Ascending aorta (tissue), 2 donors: ENCODE data around the gene ABCA13. TPM values are rescaled to one million over a fixed set of nuclear protein-coding genes. Genes with fewer than 3 reads are reported as not detected.

Source experiments
- DNase-seq, 2 donors: peaks; one replicate each; pipeline ENCODE4 v3.0.0-alpha.2; 2019; ENCODE audit warnings: low spot score in 2 of 2
- H3K27ac ChIP-seq, 2 donors: fragments of 200-600 bp; sonication (generic); one replicate each; pipeline ENCODE4 v1.5.1; 2016 to 2017; ENCODE audit warnings: mild to moderate bottlenecking in 1 of 2
- H3K27me3 ChIP-seq: fragments of 200-600 bp; sonication (generic); one replicate; pipeline ENCODE4 v1.5.1; 2017
- H3K36me3 ChIP-seq, 2 donors: fragments of 200-600 bp; sonication (generic); one replicate each; pipeline ENCODE4 v1.5.1; 2016
- H3K4me1 ChIP-seq, 2 donors: fragments of 200-600 bp; sonication (generic); one replicate each; pipeline ENCODE4 v1.5.1; 2016 to 2017; ENCODE audit warnings: mild to moderate bottlenecking in 1 of 2
- H3K4me3 ChIP-seq, 2 donors: fragments of 200-600 bp; sonication (generic); one replicate each; pipeline ENCODE4 v1.5.1; 2016 to 2017; ENCODE audit warnings: mild to moderate bottlenecking in 1 of 2
- H3K9me3 ChIP-seq, 2 donors: fragments of 200-600 bp; sonication (generic); one replicate each; pipeline ENCODE4 v1.5.1; 2016
- CTCF ChIP-seq, 3 experiments: fragments of 200-600 bp in 2 of 3; fragments of 450-650 bp in 1 of 3; sonication (generic) in 2 of 3; IDR thresholded peaks; one replicate each; pipeline ENCODE4 v1.5.1; 2016 to 2019; ENCODE audit warnings: antibody characterized with exemption in 3 of 3, mild to moderate bottlenecking in 1 of 3, moderate library complexity in 1 of 3
- intact Hi-C: fragments of 100-400 bp; cut with DNase I; formaldehyde crosslinking; loops from one replicate; pipeline ENCODE4 v1.15.1; 2023
- total RNA-seq: library from RNA; depleted of rRNA; stranded (reverse); fragments of >200 nt; gene quantifications from one replicate; pipeline ENCODE4 v1.1.0, GENCODE V29; 2016

Gene ABCA13
- total RNA-seq, 1 donor from 2014 or later = not detected

DNA sequence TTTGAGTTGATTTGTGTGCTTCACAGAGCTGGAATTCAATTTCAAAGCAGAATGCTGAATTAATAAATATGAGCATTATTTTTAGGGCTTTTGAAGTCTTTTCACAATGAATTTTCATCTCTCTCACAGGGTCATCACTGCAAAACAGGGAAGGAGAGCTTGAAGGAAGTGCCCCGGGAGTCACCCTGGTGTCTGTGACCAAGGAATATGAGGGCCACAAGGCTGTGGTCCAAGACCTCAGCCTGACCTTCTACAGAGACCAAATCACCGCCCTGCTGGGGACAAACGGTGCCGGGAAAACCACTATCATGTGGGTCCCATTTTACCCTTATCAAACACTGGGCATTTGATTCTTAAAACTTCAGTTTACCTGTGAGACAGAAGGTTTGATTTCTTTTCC lies 217.7 kb downstream of the ABCA13 start:
- Histone ChIP-seq H3K9me3 (no peaks in the 10 kb centered on the region), H3K36me3 (no peaks in the 10 kb centered on the region), H3K4me1 (no peaks in the 10 kb centered on the region), H3K27ac (no peak overlapping the region), H3K4me3 (no peak overlapping the region), H3K27me3 (no peaks in the 10 kb centered on the region)
- no peak for DNase-seq
- TF ChIP-seq CTCF (IDR thresholded peaks at IDR 0.05) = no peak
- intact Hi-C loops = no loop called here

GRCh38 chr7:48389977-48390376 lies 218.7 kb downstream of the ABCA13 start:
- no peak for DNase-seq
- Histone ChIP-seq H3K36me3 (no peaks in the 10 kb centered on the region), H3K4me1 (no peaks in the 10 kb centered on the region), H3K27me3 (no peaks in the 10 kb centered on the region), H3K4me3 (no peak overlapping the region), H3K27ac (no peak overlapping the region), H3K9me3 (no peaks in the 10 kb centered on the region)
- intact Hi-C loops = no loop called here
- TF ChIP-seq CTCF (IDR thresholded peaks at IDR 0.05) = no peak

DNA sequence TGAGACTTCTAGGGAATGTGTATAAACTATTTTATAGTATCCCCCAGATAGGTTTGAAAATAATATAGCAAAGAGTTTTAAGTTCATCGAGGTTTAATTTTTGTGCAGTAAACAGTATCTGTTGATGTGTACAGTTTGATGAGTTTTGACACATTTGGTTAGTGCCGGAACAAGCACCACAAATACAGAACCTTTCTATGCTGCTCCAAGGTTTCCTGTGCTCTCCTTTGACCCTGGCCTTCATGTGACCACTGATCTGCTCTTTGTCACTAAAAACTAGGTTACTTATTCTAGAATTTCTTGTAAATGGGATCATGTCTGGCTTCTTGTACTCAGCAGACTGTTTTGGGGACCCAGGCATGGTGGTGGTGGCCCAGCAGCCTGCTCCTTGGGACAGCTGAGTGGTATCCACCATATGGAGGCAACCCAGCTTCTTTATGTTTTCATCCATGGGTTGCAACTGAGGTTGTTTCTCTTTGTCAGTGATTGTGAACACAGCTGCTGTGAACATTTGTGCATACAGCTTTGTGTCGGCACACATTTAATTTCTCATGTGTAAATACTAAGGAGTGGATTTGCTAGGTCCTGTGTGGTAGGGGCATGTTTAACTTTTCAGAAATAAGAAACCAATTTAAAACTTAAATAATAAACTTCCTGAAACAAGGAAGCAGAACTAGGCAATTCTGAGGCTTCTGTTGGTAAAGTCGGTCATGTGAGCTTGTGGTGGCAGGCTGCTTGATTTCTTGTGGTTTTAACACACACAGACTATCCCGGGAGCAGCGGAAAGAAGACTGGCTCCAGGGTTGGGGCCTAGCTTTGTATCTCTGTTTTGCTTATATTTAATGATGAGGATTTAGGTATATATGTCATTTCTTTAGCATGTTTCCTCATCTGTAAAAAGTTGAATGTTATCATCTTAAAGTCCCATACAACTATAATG lies 219.4 kb downstream of the ABCA13 start:
- H3K4me3 ChIP-seq = no peak overlapping the region
- no peak for DNase-seq
- no peak for TF ChIP-seq CTCF (IDR thresholded peaks at IDR 0.05)
- intact Hi-C loops = no loop called here
- no peaks in the 10 kb centered on the region for H3K36me3 ChIP-seq
- no peak overlapping the region for H3K27ac ChIP-seq
- no peaks in the 10 kb centered on the region for H3K27me3 ChIP-seq
- no peaks in the 10 kb centered on the region for H3K4me1 ChIP-seq
- no peaks in the 10 kb centered on the region for H3K9me3 ChIP-seq

- DNase-seq = no peak
- no peak for TF ChIP-seq CTCF (IDR thresholded peaks at IDR 0.05)
- Histone ChIP-seq H3K4me3 (no peak overlapping the region), H3K4me1 (no peaks in the 10 kb centered on the region), H3K36me3 (no peaks in the 10 kb centered on the region), H3K27ac (no peak overlapping the region), H3K27me3 (no peaks in the 10 kb centered on the region), H3K9me3 (no peaks in the 10 kb centered on the region)
- intact Hi-C loops = no loop called here
Measured at GRCh38 chr7:48398191-48398590, 226.9 kb downstream of the ABCA13 start.

GRCh38 chr7:48402721-48403120 lies 231.5 kb downstream of the ABCA13 start:
- H3K27me3 ChIP-seq = no peaks in the 10 kb centered on the region
- DNase-seq = no peak
- TF ChIP-seq CTCF (IDR thresholded peaks at IDR 0.05) = no peak
- no peak overlapping the region for H3K4me3 ChIP-seq
- H3K36me3 ChIP-seq = no peaks in the 10 kb centered on the region
- H3K4me1 ChIP-seq = no peaks in the 10 kb centered on the region
- intact Hi-C loops = no loop called here
- no peaks in the 10 kb centered on the region for H3K9me3 ChIP-seq
- H3K27ac ChIP-seq = no peak overlapping the region
